GM19455 (cell line): ENCODE results near the gene CAND2.

ENCODE experiments used
- ATAC-seq: cut with Tn5 transposase; IDR thresholded peaks from one replicate; pipeline ENCODE4 v1.9.1; 2021; ENCODE audit not compliant: unreplicated experiment

CAND2 gene

DNA sequence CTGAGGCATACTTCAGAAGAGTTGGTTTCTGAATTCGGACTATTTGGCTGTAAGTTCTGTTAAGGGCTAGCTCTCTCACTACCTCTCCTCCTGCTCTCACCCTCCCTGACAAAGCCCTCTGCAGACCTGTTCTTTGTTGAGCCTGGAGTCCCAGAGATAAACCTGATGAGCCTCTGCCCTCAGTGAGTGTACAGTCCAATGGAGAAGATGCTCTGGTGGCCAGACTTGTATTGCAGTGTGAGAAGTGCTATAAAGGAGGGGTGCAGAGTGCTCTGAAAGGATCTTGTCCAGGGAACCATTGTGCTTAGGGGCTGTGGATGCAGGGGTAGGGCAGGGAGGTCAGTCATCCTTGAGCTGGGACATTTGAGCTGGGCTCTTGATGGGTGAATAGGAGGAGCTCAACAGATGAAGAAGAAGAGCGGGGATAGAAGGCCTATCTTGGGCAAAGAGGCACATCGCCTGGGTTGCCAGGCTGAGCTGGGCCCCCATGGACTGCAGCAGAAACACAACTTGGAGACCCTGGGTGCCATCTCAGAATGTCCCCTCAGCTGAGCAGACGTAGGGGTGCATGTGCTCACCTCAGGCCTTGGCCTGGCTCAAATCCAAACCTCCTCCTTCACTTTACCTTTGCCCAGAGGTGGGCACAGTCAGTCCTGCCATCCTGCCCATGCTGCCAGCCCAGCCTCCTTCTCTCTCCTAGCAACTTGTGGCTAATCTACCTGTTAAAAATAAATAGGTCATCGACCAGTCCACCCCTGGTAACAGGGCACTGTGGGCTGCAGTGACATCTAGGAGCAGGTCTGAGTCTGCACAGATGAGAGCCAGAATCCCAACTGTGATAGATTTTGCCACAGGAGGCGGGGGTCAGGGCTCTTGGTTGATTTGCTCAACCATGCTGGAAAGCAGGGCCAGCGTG is 3.3 kb downstream of the CAND2 start:
- ATAC-seq: no peak

DNA sequence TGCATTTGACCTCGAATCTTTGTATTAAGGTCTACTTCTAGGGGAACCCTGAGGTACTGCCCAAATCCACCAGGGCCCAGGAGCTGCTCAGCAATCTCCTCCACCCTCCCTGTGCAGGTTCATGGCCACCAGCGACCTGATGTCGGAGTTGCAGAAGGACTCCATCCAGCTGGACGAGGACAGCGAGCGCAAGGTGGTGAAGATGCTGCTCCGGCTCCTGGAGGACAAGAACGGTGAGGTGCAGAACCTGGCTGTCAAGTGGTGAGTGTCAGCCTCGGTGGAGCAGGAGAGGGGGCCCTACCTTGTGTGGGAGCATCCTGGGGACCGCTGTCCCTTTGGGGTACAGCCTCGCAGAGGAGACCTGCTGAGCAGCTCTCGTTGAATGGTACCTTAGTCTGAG is 6.9 kb downstream of the CAND2 start:
- no peak for ATAC-seq

DNA sequence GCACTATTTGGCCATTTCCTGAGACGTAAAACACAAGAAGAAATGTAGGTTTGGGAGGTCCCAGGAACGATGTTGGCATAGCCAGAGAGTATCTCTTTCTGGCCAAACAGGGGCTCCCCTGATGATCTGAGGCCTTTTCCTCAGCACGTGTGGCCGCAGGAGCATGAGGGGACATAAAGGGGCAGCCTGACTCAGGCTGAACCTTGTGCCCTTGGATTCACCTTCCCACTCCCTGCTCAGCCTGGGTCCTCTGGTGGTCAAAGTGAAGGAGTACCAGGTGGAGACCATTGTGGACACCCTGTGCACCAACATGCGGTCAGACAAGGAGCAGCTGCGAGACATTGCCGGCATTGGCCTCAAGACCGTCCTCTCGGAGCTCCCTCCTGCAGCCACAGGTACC is 10.6 kb downstream of the CAND2 start:
- ATAC-seq: no peak

DNA sequence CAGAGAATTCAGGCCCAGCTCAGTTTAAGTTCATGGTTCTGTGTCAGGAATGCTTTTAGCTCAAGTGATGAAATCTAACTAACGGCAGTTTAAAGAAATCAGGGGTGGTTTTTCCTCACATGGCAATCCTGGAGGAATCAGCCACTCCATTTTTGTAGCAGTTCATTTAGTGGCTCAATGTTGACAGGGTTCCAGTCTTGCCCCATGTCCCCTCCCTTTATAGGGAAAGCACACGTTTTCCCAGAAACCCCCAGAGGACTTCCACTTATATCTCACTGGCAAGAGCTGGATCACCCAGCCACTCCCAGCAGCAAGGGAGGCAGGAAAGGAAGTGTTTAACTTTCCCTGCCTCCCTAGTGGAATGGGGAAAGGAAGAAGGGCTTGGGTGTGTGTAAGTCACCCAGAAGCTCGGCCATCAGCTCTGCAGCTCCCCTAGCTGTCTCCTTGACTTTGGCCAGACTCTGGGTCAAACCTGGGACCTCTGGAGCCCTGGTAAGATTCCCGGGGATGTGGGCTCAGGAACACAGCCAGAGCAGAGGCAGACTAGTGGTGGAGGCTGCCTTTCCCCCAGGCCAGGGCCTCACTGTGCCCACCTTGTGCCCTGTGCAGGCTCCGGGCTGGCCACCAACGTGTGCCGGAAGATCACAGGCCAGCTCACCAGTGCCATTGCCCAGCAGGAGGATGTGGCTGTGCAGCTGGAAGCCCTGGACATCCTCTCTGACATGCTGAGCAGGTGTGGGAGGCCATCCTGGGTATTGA is 11.3 kb downstream of the CAND2 start:
- no peak for ATAC-seq

DNA sequence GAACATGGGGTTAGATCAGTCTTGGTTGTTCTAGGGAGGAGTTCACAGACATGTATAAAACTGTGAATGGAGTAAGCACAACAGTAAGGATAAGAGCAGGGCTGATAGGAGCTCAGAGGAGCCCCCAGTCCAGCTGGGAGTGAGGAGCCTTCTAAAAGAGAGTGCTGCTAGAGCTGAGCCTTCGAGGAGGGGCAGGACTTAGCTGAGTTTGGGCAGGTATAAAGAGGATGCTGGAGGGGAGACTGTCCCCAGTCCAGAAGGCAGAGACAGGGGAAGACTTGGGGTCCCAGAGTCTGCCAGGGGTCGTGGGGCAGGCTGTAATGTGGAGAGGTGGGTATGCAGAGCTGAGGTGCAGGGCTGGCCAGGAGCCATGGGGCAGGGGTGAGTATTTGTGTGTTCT is 12.1 kb downstream of the CAND2 start:
- no peak for ATAC-seq

DNA sequence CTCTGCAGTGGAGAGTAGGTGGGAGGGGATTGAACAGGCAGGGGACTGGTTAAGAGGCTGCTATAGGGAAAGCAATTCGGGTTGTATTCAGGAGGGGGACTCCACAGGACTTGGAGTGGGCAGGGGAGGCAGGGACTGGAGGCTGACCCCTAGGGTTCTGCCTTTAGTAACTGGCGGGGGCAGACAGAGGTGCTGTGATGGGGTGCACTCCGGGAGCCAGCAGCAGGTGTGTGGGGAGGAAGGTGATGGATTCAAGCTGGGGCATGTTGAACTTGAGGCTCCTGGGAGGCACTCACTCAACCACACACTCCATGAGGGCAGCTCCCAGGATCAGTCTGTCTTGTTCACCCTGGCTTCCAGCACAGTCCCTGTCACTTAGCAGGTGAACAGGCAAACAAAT is 12.5 kb downstream of the CAND2 start:
- ATAC-seq: no peak

DNA sequence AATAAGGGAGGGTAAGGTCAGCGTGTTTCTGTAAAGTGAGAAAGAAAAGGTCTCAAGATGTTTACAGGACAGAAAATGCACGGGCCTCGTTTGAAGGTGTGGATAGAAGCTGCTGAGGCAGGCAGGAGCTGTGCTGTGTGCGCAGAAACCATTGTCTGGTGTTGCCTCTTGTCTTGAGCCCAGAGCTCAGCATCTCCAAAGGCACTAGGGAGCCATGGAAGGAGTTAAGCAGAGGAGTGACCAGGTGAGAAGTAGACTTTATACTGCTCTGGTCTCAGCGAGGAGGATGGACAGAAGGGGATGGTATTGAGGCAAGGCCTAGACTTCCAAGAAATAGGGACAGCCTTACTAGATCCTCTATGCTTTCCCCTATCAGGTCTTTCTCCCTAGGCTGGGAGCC is 13.0 kb downstream of the CAND2 start:
- no peak for ATAC-seq

DNA sequence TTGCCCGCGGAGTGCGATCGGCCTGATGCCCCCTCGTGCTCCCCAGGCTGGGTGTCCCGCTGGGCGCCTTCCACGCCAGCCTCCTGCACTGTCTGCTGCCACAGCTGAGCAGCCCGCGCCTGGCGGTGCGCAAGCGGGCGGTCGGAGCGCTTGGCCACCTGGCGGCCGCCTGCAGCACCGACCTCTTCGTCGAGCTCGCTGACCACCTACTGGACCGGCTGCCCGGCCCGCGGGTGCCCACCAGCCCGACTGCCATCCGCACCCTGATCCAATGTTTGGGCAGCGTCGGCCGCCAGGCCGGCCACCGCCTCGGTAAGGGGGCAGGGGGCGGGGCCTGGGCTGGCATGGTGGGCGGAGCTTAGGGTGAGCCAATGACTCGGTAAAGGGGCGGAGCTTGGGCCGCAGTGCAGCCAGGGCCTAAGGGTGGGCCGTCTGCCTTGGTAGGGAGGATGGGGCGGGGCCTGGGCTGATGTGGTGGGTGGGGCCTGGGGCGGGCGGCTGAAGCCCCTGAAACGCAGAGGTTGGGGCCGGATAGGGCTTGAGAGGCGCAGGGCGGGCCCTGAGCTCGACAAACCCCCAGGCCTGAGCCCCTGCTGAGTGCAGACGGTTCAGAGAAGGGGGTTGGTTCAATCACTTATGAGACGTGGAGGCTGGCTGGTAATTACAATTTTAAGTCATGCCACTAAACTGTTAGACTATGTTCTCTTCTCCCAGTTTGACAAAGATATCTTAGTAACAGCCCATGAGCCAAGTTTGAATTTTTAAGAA is 13.7 kb downstream of the CAND2 start:
- ATAC-seq: peak; percentile 99

DNA sequence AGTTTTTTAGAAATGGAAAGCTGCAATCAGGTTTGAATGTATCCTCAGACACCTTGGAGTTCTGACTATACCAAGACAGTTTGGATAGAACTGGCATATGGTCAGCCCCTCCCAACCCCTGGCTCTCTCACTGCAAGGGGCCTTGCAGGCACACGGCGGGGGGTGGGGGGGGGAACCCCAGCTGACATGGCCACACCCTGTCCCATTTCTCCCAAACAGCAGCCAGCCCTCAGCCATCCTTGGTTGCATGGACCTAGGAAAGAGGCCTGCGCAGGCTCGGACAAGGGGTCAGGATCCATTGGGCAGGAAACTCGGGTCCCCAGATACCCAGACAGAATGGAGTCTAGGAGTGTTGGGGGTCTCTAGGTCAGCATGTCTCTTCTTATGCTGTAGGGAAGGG is 14.5 kb downstream of the CAND2 start:
- no peak for ATAC-seq

DNA sequence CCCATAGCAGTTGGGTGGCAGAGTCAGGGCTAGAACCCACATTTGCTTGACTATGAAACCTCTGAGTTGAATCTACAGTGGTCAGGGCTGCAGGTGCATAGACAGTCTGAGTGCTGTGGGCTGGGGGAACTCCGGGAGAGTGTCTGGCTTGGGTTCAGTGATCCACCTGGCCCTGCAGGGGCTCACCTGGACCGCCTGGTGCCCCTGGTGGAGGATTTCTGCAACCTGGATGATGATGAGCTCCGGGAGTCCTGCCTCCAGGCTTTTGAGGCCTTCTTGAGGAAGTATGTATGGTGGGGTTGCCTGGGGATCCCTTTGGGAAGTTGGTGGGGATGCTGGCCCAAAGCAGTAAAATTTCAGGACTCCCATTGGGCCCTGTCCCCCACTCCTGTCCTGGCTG is 16.3 kb downstream of the CAND2 start:
- no peak for ATAC-seq

DNA sequence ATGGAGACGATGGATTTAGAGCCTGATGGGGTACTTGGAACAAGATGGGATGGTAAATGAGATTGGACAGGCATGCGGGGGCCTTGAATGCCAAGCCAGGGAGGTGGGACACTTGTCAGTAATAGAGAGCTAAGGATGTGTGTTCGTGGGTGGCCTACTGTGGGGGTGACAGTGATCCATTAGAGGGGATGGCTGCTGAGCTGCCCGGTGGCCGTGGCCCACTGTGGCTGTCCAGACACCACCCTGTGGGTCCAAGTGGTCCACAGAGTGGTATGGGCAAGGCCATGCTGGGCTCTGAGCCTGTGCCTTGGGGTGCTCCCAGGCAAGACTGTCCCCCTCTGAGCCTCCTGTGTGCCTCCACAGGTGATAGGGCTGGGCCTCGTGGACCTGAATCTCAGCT is 17.5 kb downstream of the CAND2 start:
- ATAC-seq: no peak

DNA sequence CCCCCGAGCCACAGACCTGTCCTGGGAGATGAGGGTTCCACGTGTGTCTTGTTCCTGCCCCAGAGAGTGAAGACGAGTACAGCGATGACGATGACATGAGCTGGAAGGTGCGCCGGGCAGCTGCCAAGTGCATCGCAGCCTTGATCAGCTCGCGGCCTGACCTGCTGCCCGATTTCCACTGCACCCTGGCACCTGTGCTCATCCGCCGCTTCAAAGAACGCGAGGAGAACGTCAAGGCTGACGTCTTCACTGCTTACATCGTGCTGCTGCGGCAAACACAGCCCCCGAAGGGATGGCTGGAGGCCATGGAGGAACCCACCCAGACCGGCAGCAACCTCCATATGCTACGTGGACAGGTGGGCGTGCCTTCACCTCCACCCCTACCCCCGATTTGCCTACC is 18.6 kb downstream of the CAND2 start:
- no peak for ATAC-seq

DNA sequence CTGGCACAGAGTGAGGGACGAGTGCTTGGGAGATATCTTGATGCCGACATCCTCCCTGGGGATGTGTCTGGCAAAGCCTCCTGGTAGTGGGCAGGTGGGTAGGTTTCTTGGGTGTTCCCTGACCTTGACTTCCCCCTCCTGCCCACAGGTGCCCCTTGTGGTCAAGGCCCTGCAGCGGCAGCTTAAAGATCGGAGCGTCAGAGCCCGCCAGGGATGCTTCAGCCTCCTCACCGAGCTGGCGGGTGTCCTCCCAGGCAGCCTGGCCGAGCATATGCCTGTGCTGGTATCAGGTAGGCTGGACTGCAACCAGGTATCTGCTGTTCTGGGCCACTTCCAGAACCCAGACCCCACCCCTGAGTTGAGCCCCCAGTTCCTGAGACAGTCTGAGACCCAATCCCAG is 19.2 kb downstream of the CAND2 start:
- no peak for ATAC-seq

DNA sequence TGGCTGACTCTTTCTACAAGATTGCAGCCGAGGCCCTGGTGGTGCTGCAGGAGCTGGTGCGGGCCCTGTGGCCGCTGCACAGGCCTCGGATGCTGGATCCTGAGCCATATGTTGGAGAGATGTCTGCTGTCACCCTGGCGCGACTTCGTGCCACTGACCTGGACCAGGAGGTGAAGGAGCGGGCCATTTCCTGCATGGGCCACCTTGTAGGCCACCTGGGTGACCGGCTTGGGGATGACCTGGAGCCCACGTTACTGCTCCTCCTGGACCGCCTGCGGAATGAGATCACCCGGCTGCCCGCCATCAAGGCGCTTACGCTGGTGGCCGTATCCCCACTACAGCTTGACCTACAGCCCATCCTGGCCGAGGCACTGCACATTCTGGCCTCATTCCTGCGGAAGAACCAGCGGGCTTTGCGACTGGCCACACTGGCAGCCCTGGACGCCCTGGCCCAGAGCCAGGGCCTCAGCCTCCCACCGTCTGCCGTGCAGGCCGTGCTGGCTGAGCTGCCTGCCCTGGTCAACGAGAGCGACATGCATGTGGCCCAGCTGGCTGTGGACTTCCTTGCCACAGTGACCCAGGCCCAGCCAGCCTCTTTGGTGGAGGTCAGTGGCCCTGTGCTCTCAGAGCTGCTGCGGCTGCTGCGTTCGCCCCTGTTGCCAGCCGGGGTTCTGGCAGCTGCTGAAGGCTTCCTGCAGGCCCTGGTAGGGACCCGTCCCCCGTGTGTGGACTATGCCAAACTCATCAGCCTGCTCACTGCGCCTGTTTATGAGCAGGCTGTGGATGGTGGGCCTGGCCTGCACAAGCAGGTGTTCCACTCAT is 20.3 kb downstream of the CAND2 start:
- ATAC-seq: no peak

DNA sequence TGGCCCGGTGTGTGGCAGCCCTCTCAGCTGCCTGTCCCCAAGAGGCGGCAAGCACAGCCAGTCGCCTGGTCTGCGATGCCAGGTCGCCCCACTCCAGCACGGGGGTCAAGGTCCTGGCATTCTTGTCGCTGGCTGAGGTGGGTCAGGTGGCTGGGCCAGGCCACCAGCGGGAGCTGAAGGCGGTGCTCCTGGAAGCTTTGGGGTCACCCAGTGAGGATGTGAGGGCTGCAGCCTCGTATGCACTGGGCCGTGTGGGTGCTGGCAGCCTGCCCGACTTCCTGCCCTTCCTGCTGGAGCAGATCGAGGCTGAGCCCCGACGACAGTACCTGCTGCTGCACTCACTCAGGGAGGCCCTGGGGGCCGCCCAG is 20.8 kb downstream of the CAND2 start:
- ATAC-seq: no peak

DNA sequence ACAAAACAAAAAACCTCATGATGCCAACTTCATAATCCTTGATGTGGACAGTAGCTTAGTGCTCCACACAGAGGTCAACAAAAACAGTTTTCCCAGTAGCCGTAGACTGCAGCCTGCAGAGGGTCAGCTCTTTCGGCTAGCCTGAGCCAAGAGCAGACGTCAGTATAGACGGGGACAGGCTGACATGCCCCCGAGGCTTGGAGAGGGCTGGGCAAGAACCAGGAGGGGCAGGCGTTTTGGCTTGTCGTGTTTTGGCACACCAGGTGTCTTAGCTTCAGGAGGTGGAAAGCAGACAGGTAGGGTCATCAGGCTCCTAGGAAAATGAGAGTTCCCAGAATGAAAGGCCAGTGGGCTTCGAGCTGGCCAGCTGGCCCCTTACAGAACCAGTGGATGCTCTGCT is 21.8 kb downstream of the CAND2 start:
- no peak for ATAC-seq

DNA sequence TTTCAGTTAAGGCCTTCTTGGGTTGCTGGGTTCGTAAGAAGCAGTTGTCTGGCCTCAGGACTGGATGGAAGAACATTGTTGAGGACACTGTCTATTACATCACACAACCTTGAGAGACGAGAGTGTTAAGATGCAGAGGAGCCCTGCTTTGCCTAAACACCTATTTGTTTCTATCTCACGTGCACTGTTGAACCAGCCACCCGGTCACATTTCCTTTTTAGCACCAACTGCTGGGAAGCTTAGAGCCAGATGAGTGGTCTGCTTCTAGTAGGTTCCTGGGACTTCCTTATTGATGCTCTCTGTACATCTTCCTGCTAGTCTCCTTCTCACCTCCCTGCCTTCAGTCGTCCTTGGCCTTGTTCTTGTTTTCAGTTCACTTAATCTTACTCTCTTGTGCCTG is 22.3 kb downstream of the CAND2 start:
- no peak for ATAC-seq

DNA sequence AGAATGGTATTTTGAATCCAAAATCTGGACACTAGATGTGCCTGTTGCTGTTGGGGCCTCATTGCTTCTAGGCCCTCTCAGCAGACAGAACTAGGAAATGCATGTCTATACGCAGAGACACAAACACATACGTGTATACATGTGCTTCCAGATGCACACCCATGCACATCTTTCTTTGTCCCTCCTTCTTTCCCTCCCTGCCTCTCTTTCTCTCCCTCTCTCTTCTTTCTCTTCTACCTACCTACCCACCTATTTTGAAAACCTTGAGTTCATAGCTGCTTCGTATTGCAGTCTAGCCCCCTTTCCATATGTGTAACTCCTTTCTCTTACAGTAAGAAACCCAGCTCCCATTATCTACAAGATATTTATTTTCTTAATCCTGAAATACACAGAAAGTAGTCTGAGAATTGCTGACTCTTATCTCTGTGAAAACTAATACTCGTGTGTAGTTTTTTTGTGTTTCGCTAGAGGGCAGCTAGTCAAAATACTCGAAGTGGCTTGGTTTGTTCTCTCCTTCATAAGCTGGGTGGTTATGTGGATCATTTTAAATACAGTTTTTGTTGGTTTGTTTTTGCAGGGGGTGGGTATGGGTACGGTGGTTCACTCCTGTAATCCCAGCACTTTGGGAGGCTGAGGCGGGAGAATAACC is 26.4 kb downstream of the CAND2 start:
- ATAC-seq: no peak

DNA sequence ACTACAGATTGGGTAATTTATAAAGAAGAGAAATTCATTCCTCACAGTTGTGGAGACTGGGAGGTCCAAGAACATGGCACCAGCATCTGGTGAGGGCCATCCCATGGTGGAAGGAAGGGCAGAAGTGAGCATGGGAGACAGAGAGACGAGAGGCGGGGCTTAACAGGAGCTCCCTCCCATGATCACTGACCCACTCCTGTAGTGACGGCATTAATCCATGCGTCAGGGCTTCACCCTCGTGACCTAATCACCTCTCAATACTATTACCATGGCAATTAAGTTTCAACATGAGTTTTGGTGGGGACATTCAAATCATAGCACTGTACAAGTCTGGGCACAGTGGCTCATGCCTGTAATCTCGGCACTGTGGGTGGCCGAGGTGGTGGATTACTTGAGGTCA is 27.8 kb downstream of the CAND2 start:
- no peak for ATAC-seq

DNA sequence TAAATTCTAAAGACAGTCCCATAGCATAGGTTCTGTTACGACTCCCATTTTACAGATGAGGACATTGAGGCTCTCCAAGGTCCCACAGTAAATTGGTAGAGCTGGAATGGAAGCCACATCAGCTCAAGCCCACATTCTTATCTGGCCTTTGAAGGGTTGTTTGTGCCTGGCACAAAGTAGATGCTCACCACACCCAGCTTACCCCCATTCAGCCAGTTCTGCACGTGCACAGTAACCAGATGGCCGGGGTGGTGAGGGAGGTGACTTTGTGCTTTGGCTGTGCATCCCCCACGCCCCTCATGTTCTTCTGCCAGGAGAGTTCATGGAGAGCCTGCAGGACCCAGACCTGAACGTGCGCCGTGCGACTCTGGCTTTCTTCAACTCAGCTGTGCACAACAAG is 28.7 kb downstream of the CAND2 start:
- ATAC-seq: no peak
